ENCODE measurements around the gene TRIML2.
"Not testable (repeated sequence)": the region's sequence is repeated elsewhere in the genome, so short reads cannot be mapped to it uniquely, and the experiment has no call there.

TRIML2 gene

DNA sequence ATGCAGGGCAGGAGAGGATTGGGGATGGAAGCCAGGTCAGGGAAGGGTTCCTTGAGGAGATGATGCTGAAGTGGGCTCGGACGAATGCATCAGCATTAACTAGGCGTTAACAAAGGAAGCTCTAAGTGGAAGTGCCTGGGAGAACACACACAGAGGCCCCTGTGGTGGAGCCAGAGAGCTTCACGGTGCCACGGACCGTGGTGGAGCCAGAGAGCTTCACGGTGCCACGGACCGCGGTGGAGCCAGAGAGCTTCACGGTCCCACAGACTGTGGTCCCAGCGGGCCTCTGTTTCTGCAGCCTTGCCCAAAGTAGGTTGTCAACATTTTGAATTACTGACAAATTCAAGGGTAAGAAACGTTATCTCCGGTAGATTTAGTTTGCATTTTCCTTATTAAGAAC lies 48.3 kb downstream of the TRIML2 start:
- DNase-seq (ENCODE audit: low spot score) = no peak
- no peak for TF ChIP-seq CTCF (IDR thresholded peaks at IDR 0.05; ENCODE audit: extremely low read depth, missing control alignments)

DNA sequence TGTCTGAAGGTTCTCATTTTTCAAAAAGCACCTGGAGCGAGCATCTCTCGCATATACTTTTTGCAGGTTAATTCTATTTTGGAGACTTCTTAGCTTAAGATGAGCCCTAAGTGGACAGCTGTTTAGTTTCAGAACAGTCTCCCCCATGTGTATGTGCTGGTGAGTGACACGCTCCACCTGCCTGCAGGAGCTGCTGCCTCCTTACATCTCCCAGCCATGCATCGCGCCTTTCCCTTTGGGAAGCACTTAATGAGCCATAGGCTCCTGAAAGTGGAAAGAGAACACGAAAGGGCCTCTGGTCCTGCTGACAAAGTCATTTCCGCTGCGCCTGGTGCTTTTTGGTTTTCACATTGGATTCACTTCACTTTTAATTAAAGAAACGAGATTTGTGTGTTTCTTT lies 56.1 kb downstream of the TRIML2 start:
- TF ChIP-seq CTCF (IDR thresholded peaks at IDR 0.05; ENCODE audit: extremely low read depth, missing control alignments) = no peak

GRCh38 chr4:188046657-188047056 lies 62.7 kb downstream of the TRIML2 start:
- DNase-seq (ENCODE audit: low spot score) = no peak
- no peak for TF ChIP-seq CTCF (IDR thresholded peaks at IDR 0.05; ENCODE audit: extremely low read depth, missing control alignments)

More for the DNA sequence above, 56.1 kb downstream of the TRIML2 start:
- no peak for DNase-seq (ENCODE audit: low spot score)

- DNase-seq (ENCODE audit: low spot score) = not testable (repeated sequence)
Observed at GRCh38 chr4:188045461-188045860, 63.9 kb downstream of the TRIML2 start.

DNA sequence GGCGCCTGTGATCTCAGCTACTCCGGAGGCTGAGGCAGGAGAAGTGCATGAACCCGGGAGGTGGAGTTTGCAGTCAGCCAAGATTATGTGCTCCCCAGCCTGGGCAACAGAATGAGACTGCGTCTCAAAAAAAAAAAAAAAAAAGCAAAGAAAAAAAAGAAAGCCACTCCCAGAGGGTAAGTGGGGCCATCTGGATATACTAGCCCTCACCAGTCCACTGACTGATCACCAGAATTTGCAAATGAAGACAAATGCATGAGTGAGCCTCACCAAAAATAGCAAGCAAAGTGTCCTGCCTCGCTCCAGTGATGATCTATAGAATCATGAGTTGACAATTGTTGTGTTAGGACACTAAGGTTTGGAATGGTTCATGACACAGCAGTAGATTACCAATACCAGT lies 66.2 kb downstream of the TRIML2 start:
- no peak for DNase-seq (ENCODE audit: low spot score)
- no peak for TF ChIP-seq CTCF (IDR thresholded peaks at IDR 0.05; ENCODE audit: extremely low read depth, missing control alignments)

- no peak for DNase-seq (ENCODE audit: low spot score)
- TF ChIP-seq CTCF (IDR thresholded peaks at IDR 0.05; ENCODE audit: extremely low read depth, missing control alignments) = no peak
Observed at GRCh38 chr4:188042191-188042590, 67.2 kb downstream of the TRIML2 start.

- DNase-seq (ENCODE audit: low spot score) = no peak
- no peak for TF ChIP-seq CTCF (IDR thresholded peaks at IDR 0.05; ENCODE audit: extremely low read depth, missing control alignments)
Observed at GRCh38 chr4:188041721-188042120, 67.7 kb downstream of the TRIML2 start.
